Astrocyte of the spinal cord (primary cell): ENCODE results near the gene ULK4.

ENCODE experiments used
- DNase-seq: peaks from one replicate; pipeline ENCODE4 v3.0.0; 2011; ENCODE audit warnings: low read depth, low spot score
- H3K4me3 ChIP-seq: 2 replicates; pipeline ENCODE4 v1.5.1; 2011; ENCODE audit warnings: low read depth, mild to moderate bottlenecking, low read length, moderate library complexity
- CTCF ChIP-seq: IDR thresholded peaks from 2 replicates; pipeline ENCODE4 v1.5.1; 2012; ENCODE audit warnings: low read depth, mild to moderate bottlenecking, low read length, inconsistent platforms
- in situ Hi-C: cut with HindIII; loops from 2 replicates; pipeline ENCODE4 v1.10.0; 2017; ENCODE audit warnings: low sequenced_read_pairs

The ULK4 gene

GRCh38 chr3:41963823-41964222, 1.9 kb upstream of the ULK4 start:
- TF ChIP-seq CTCF: no peak
- in situ Hi-C loops: no loop called here
- DNase-seq: no peak
- no peak overlapping the region for H3K4me3 ChIP-seq

- no peak for TF ChIP-seq CTCF
- DNase-seq: peak; percentile 72
- in situ Hi-C loops: no loop called here
- H3K4me3 ChIP-seq: peak overlapping the region; percentile 95
These were observed 815 bp downstream of the ULK4 start for GRCh38 chr3:41960826-41961750.

- DNase-seq: no peak
- TF ChIP-seq CTCF: no peak
- H3K4me3 ChIP-seq: no peak overlapping the region
- in situ Hi-C loops: no loop called here
These were observed 5.3 kb downstream of the ULK4 start for GRCh38 chr3:41956574-41956973.

GRCh38 chr3:41955192-41955591, 6.7 kb downstream of the ULK4 start:
- no peak overlapping the region for H3K4me3 ChIP-seq
- TF ChIP-seq CTCF: no peak
- in situ Hi-C loops: no loop called here
- no peak for DNase-seq

GRCh38 chr3:41943311-41943843, 18.5 kb downstream of the ULK4 start:
- no peak for TF ChIP-seq CTCF
- no peak for DNase-seq
- H3K4me3 ChIP-seq: no peak overlapping the region
- in situ Hi-C loops: no loop called here

GRCh38 chr3:41940393-41940792, 21.5 kb downstream of the ULK4 start:
- in situ Hi-C loops: no loop called here
- no peak overlapping the region for H3K4me3 ChIP-seq
- DNase-seq: no peak
- TF ChIP-seq CTCF: no peak
